Large intestine (tissue), 3 donors: Measurements from ENCODE around the gene NF1. TPM values are rescaled to one million over a fixed set of nuclear protein-coding genes. Genes with fewer than 3 reads are reported as not detected.

Source experiments
- DNase-seq, 2 donors: peaks; one replicate each; pipeline versions ENCODE4 v3.0.0 to v3.0.0-alpha.2; 2013
- H3K27ac ChIP-seq: one replicate; pipeline ENCODE4 v1.5.1; 2013; ENCODE audit warnings: low read length
- H3K27me3 ChIP-seq: 2 replicates; pipeline ENCODE4 v1.6.1; 2013; ENCODE audit warnings: low read length; ENCODE audit not compliant: control insufficient read depth, insufficient read depth
- H3K36me3 ChIP-seq: 2 replicates; pipeline ENCODE4 v1.6.1; 2013; ENCODE audit warnings: low read length; ENCODE audit not compliant: control insufficient read depth, insufficient read depth
- H3K4me1 ChIP-seq: one replicate; pipeline ENCODE4 v1.6.1; 2013; ENCODE audit warnings: low read length; ENCODE audit not compliant: control insufficient read depth, insufficient read depth
- H3K4me3 ChIP-seq: one replicate; pipeline ENCODE4 v1.5.1; 2013; ENCODE audit warnings: low read length
- H3K9me3 ChIP-seq: one replicate; pipeline ENCODE4 v1.6.1; 2013; ENCODE audit warnings: mild to moderate bottlenecking, low read depth, low read length, moderate library complexity; ENCODE audit not compliant: control insufficient read depth
- WGBS: methylation state at CpG from one replicate; pipeline ENCODE4 v1.1.5; 2013; ENCODE audit warnings: low lambda C conversion rate; ENCODE audit not compliant: insufficient coverage; 5-methylcytosine and 5-hydroxymethylcytosine counted together
- polyA plus RNA-seq: library from polyadenylated mRNA; unstranded; fragments of 120-200 nt; gene quantifications from one replicate; pipeline ENCODE4 v1.2.1, GENCODE V29; 2013

NF1 gene
- polyA plus RNA-seq, 1 donor, result 25.9 TPM

DNA sequence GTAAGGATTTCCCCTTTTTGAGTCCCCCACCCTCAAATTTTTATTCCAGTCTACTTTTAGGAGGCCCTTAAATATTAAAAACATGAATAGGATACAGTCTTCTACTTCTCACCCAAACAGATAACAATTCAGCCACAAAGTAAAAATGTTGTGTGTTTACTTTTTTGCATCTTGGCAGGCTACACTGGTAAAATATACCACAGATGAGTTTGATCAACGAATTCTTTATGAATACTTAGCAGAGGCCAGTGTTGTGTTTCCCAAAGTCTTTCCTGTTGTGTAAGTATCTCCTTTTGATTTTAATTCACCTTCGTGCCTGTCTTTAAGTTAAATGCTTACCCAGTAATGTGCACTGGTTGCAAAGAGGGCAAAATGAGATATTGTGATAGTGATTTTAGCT is 262.3 kb downstream of the NF1 start:
- Histone ChIP-seq H3K27ac (no peak overlapping the region), H3K36me3 (peaks cover 36% of the 10 kb centered on the region), H3K4me1 (no peaks in the 10 kb centered on the region), H3K4me3 (no peak overlapping the region), H3K27me3 (no peaks in the 10 kb centered on the region), H3K9me3 (no peaks in the 10 kb centered on the region)
- 86% methylated on average over 1 of the region's 2 CpGs for WGBS
- DNase-seq, result no peak

DNA sequence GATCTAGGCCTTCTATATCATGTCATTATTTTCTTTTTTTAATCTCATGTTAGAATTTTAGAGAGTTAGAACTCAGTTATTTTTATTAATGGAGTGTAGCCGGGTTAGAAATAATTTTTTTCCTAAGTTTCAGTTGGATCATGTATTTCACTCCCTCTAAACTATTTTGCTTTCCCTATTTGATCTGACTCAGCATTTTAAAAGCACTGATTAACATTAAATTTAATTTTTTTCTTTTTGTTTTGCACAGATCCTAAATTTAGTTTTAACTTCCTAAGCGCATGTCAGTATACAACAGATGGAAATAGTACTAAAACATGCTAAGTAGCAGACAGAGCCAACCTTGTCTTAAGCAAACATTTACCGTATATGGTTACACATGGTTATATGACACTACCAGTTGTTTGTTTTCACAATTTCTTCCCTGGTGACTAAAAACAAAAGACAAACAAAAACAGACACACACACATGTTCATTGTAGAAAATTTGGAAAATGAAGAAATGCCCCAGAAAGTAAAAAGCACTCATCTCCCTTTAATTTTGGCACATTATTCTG is 263.1 kb downstream of the NF1 start:
- H3K9me3 ChIP-seq, result no peaks in the 10 kb centered on the region
- no peaks in the 10 kb centered on the region for H3K27me3 ChIP-seq
- no peak overlapping the region for H3K27ac ChIP-seq
- H3K4me1 ChIP-seq, result no peaks in the 10 kb centered on the region
- no peak for DNase-seq
- no peak overlapping the region for H3K4me3 ChIP-seq
- WGBS, result 64% methylated on average over 3 of the region's 3 CpGs
- H3K36me3 ChIP-seq, result peaks cover 35% of the 10 kb centered on the region

- Histone ChIP-seq H3K4me3 (no peak overlapping the region), H3K36me3 (peaks cover 28% of the 10 kb centered on the region), H3K9me3 (no peaks in the 10 kb centered on the region), H3K4me1 (no peaks in the 10 kb centered on the region), H3K27me3 (no peaks in the 10 kb centered on the region), H3K27ac (no peak overlapping the region)
- 100% methylated on average over 3 of the region's 6 CpGs for WGBS
- DNase-seq, result no peak
Observed at GRCh38 chr17:31364012-31364411, 269.2 kb downstream of the NF1 start.

DNA sequence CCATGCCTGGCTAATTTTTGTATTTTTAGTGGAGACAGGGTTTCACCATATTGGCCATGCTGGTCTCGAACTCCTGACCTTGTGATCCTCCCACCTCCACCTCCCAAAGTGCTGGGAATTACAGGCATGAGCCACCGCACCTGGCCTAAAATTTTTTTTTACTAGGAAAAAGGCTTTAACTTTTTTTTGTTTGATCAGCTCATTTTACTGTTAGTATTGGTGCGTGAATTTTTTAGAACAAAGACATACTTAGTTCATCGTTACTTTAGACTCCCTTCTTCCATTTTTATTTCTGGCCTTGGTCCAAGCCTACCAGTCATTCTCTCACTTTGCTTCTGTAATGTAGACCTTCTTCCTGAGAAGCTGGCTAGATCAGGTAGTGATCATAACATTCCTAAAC is 271.3 kb downstream of the NF1 start:
- Histone ChIP-seq H3K9me3 (no peaks in the 10 kb centered on the region), H3K4me1 (no peaks in the 10 kb centered on the region), H3K36me3 (peaks cover 22% of the 10 kb centered on the region), H3K27me3 (no peaks in the 10 kb centered on the region), H3K4me3 (no peak overlapping the region), H3K27ac (no peak overlapping the region)
- WGBS, result 100% methylated on average over 2 of the region's 4 CpGs
- no peak for DNase-seq

DNA sequence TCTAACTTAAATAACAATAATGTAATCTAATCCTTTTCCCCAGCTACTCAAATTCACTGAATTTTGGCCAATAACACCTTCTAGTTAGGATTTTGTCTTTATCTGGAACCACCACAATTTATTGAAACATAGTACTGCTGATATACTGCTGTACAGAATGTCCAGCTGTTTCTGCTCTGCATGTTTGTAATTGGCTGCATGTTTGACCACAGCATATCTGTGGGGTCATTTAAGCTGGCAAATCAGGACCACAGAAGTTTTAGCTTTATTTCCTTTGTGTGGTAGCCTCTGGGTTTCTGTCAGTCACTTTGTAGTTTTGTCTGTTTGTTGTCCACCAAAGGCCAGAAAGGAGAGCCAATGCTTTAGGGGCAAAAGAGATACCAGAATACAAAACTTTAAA is 274.5 kb downstream of the NF1 start:
- Histone ChIP-seq H3K9me3 (no peaks in the 10 kb centered on the region), H3K36me3 (peaks cover 22% of the 10 kb centered on the region), H3K27ac (no peak overlapping the region), H3K4me1 (no peaks in the 10 kb centered on the region), H3K27me3 (no peaks in the 10 kb centered on the region), H3K4me3 (no peak overlapping the region)
- no peak for DNase-seq

GRCh38 chr17:31371511-31372097 is 276.8 kb downstream of the NF1 start:
- peaks cover 22% of the 10 kb centered on the region for H3K36me3 ChIP-seq
- WGBS, result no CpG with 5 or more reads among the region's 4 CpGs
- no peak overlapping the region for H3K4me3 ChIP-seq
- H3K9me3 ChIP-seq, result no peaks in the 10 kb centered on the region
- H3K27me3 ChIP-seq, result no peaks in the 10 kb centered on the region
- no peak overlapping the region for H3K27ac ChIP-seq
- DNase-seq, result no peak
- no peaks in the 10 kb centered on the region for H3K4me1 ChIP-seq

DNA sequence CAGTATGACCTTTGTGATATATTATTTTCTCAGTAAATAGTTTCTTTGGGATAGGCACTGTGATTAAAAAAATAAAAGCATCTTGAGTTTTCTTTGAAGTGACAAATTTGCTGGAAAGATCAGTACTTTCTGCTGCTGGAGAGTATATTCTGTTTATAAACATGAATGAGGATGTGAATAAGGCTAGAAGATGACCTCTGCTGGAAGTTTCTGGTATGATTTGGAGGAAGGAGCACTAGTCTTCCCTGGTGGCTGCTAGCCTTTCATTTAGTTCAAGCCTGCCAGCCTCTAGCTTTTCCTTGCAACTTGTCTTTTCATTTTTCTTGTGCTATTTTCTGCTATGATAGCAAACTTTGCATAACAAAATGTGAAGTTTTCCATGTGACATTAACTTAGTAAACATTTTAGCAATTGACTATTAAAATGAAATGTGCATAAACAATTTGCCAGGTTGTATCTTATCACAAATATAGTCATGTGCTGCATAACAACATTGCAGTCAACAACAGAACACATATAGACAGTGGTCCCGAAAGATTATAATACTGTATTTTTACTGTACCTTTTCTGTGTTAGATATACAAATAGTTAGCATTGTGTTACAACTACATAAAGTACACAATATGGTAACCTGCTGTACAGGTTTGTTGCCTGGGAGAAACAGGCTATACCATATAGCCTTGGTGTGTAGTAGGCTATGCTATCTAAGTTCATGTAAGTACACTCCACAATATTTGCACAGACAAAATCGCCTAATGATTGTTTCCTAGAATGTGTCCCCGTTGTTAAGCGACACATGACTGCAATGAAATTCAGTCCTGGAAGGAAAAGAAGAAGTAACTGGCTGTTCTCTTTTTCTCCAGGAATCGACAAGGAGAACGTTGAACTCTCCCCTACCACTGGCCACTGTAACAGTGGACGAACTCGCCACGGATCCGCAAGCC is 278.6 kb downstream of the NF1 start:
- DNase-seq, result no peak
- Histone ChIP-seq H3K4me3 (no peak overlapping the region), H3K27ac (no peak overlapping the region), H3K36me3 (peaks cover 20% of the 10 kb centered on the region), H3K27me3 (no peaks in the 10 kb centered on the region), H3K4me1 (no peaks in the 10 kb centered on the region), H3K9me3 (no peaks in the 10 kb centered on the region)
- WGBS, result no CpG with 5 or more reads among the region's 10 CpGs

DNA sequence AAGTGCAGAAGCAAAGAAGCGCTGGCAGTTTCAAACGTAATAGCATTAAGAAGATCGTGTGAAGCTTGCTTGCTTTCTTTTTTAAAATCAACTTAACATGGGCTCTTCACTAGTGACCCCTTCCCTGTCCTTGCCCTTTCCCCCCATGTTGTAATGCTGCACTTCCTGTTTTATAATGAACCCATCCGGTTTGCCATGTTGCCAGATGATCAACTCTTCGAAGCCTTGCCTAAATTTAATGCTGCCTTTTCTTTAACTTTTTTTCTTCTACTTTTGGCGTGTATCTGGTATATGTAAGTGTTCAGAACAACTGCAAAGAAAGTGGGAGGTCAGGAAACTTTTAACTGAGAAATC is 279.3 kb downstream of the NF1 start:
- WGBS, result 84% methylated on average over 4 of the region's 6 CpGs
- Histone ChIP-seq H3K27me3 (no peaks in the 10 kb centered on the region), H3K27ac (no peak overlapping the region)

DNA sequence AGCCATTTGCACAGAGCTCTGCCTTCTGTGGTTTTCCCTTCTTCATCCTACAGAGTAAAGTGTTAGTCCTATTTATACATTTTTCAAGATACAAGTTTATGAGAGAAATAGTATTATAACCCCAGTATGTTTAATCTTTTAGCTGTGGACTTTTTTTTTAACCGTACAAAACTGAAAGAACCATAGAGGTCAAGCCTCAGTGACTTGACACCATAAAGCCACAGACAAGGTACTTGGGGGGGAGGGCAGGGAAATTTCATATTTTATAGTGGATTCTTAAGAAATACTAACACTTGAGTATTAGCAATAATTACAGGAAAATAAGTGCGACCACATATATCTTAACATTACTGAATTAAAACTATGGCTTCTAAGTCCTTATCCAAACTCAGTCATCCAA is 279.7 kb downstream of the NF1 start:
- H3K4me3 ChIP-seq, result no peak overlapping the region
- no peaks in the 10 kb centered on the region for H3K9me3 ChIP-seq
- no peaks in the 10 kb centered on the region for H3K4me1 ChIP-seq
- H3K27me3 ChIP-seq, result no peaks in the 10 kb centered on the region
- no peak overlapping the region for H3K27ac ChIP-seq
- H3K36me3 ChIP-seq, result peaks cover 23% of the 10 kb centered on the region
- DNase-seq, result no peak
- WGBS, result 100% methylated on average over 2 of the region's 2 CpGs

More for the DNA sequence above, 279.3 kb downstream of the NF1 start:
- H3K36me3 ChIP-seq, result peaks cover 26% of the 10 kb centered on the region
- no peaks in the 10 kb centered on the region for H3K4me1 ChIP-seq
- no peak for DNase-seq
- H3K9me3 ChIP-seq, result no peaks in the 10 kb centered on the region
- no peak overlapping the region for H3K4me3 ChIP-seq

DNA sequence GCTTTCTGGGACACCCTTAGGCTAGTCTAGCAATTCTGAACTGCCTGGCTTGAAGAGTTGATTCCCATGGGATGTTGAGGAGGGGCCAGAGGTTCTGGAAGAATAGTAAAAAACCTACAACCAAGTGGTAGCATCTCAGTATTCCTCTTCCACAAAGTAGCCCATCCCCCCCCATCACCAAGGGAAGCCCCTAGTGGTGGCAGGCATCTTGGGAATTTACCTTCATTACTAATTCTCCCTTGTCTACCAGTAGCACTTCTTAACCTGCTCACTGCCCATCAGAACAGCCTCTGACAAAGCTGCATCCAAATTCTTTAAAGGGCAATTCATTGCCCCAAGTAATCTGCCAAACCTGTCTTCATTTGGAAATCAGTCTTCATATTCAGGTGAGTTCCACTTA is 283.9 kb downstream of the NF1 start:
- Histone ChIP-seq H3K4me3 (no peak overlapping the region), H3K27ac (no peak overlapping the region), H3K36me3 (peaks cover 22% of the 10 kb centered on the region), H3K9me3 (no peaks in the 10 kb centered on the region), H3K27me3 (no peaks in the 10 kb centered on the region), H3K4me1 (no peaks in the 10 kb centered on the region)
- no peak for DNase-seq
